Duodenal mucosa (tissue), 2 donors: ENCODE measurements around the gene SETD1B.
A peak's percentile ranks its signal among the peaks of the same experiment; 100 is the strongest.
"Not testable (repeated sequence)": the region's sequence is repeated elsewhere in the genome, so short reads cannot be mapped to it uniquely, and the experiment has no call there.

ENCODE experiments used
- H3K27ac ChIP-seq: one replicate; pipeline ENCODE4 v1.7.0; 2013; ENCODE audit warnings: low read depth, low read length
- H3K27me3 ChIP-seq, 2 donors: one replicate each; pipeline ENCODE4 v1.7.0; 2013; ENCODE audit warnings: low read length in 2 of 2, control low read depth in 1 of 2; ENCODE audit not compliant: insufficient read depth in 2 of 2, control insufficient read depth in 1 of 2
- H3K36me3 ChIP-seq, 2 donors: one replicate each; pipeline ENCODE4 v1.7.0; 2013; ENCODE audit warnings: low read length in 2 of 2, control low read depth in 1 of 2; ENCODE audit not compliant: insufficient read depth in 2 of 2, control insufficient read depth in 1 of 2
- H3K4me1 ChIP-seq, 2 donors: one replicate each; pipeline ENCODE4 v1.7.0; 2013; ENCODE audit warnings: low read length in 2 of 2, control low read depth in 1 of 2; ENCODE audit not compliant: insufficient read depth in 2 of 2, control insufficient read depth in 1 of 2
- H3K4me3 ChIP-seq, 2 donors: one replicate each; pipeline ENCODE4 v1.7.0; 2013; ENCODE audit warnings: low read length in 2 of 2, low read depth in 1 of 2
- H3K9ac ChIP-seq, 2 donors: one replicate each; pipeline ENCODE4 v1.7.0; 2013; ENCODE audit warnings: low read length in 2 of 2, low read depth in 1 of 2
- H3K9me3 ChIP-seq, 2 donors: one replicate each; pipeline ENCODE4 v1.7.0; 2013; ENCODE audit warnings: low read length in 2 of 2, control low read depth in 1 of 2; ENCODE audit not compliant: control insufficient read depth in 1 of 2

The SETD1B gene

DNA sequence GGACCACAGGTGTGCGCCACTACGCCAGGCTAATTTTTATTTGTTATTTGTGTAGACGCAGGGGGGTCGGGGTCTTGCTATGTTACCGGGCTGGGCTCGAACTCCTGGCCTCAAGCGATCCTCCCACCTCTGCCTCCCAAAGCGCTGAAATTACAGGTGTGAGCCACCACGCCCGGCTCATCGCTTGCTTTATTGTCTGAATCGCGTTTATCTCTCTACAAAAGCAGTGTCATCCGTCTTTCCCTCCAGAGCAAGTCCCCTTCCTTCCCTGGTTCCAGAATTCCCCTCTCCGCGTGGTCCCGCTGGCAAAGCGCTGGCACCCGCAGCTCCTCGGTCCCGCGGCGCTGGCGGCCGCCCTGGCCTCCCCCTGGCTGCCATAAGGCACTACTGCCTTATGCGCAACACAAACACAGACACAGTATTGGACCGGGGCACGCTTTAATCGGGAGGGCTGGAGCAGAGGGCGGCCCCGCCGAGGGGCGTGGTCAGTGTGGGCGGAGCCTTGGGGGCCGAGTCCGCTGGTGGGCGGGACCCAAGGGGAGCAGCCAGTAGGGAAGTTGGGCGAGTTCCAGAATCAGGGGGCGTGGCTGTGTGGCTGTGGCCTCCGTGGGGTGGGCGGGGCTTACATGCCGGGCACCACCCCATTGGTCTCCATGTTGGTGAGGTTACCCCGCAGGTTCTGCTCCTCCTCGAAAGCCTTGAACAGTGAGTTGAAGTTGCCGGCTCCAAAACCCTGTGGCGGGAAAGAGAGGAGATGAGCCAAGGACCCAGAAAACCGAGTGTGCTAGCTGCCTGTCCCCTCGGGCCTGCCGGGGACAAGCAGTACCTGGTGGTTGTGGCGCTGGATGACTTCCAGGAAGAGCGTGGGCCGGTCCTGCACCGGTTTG is 35.5 kb downstream of the SETD1B start:
- Histone ChIP-seq H3K36me3 (no peaks in the 10 kb centered on the region), H3K9me3 (no peaks in the 10 kb centered on the region), H3K27ac (no peak overlapping the region), H3K4me3 (peak overlapping the region; percentile 81 to 92), H3K9ac (peak overlapping the region; percentile 70 to 74), H3K4me1 (peaks cover 4 to 5% of the 10 kb centered on the region in 2 donors), H3K27me3 (no peaks in the 10 kb centered on the region)

DNA sequence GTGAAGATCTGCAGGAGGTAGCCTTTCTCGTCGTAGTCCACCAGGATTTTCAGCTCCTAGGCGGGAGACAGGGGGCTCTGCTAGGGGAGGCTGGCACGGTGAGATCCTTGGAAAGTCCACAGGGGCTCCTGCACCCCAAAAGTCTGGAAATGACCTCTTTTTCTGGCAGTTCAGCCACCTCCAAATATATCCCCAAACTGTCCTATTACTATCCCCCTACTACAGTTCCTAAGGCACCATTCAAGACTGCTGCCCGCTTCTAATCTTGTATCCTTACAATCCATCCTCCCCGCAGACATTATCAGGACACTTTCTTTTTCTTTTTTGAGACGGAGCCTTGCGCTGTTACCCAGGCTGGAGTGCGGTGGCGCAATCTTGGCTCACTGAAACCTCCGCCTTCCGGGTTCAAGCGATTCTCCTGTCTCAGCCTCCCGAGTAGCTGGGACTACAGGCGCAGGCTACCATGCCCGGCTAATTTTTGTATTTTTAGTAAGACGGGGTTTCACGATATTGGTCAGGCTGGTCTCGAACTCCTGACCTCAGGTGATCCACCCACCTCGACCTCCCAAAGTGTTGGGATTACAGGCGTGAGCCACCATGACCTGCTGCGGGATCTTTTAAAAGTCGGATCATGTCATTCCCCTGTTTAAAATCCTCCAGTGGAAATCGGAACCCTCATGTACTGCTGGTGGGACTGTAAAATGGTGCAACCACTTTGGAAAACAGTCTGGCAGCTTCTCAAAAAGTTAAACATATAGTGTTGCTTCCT is 36.4 kb downstream of the SETD1B start:
- Histone ChIP-seq H3K9me3 (no peaks in the 10 kb centered on the region), H3K27me3 (no peaks in the 10 kb centered on the region), H3K9ac (peak overlapping the region; percentile 45 to 70), H3K4me3 (peak overlapping the region; percentile 81 to 92), H3K4me1 (peaks cover 4 to 5% of the 10 kb centered on the region in 2 donors), H3K36me3 (no peaks in the 10 kb centered on the region), H3K27ac (no peak overlapping the region)

- H3K36me3 ChIP-seq = no peaks in the 10 kb centered on the region
- peaks cover 4 to 5% of the 10 kb centered on the region in 2 donors for H3K4me1 ChIP-seq
- no peaks in the 10 kb centered on the region for H3K9me3 ChIP-seq
Measured at GRCh38 chr12:121843236-121843982, 39.6 kb downstream of the SETD1B start.

GRCh38 chr12:121845701-121846100 is 41.9 kb downstream of the SETD1B start:
- H3K27me3 ChIP-seq = no peaks in the 10 kb centered on the region
- H3K9me3 ChIP-seq = no peaks in the 10 kb centered on the region
- no peak overlapping the region for H3K4me3 ChIP-seq
- no peak overlapping the region for H3K27ac ChIP-seq
- H3K4me1 ChIP-seq = no peaks in the 10 kb centered on the region
- no peak overlapping the region for H3K9ac ChIP-seq
- no peaks in the 10 kb centered on the region for H3K36me3 ChIP-seq

More at GRCh38 chr12:121843236-121843982, 39.6 kb downstream of the SETD1B start:
- Histone ChIP-seq H3K27me3 (no peaks in the 10 kb centered on the region), H3K4me3 (no peak overlapping the region), H3K9ac (no peak overlapping the region), H3K27ac (no peak overlapping the region)

- H3K4me1 ChIP-seq = no peaks in the 10 kb centered on the region
- no peak overlapping the region for H3K9ac ChIP-seq
- H3K27ac ChIP-seq = no peak overlapping the region
- H3K9me3 ChIP-seq = no peaks in the 10 kb centered on the region
- no peaks in the 10 kb centered on the region for H3K36me3 ChIP-seq
- no peak overlapping the region for H3K4me3 ChIP-seq
- H3K27me3 ChIP-seq = no peaks in the 10 kb centered on the region
Measured at GRCh38 chr12:121849211-121849610, 45.4 kb downstream of the SETD1B start.

DNA sequence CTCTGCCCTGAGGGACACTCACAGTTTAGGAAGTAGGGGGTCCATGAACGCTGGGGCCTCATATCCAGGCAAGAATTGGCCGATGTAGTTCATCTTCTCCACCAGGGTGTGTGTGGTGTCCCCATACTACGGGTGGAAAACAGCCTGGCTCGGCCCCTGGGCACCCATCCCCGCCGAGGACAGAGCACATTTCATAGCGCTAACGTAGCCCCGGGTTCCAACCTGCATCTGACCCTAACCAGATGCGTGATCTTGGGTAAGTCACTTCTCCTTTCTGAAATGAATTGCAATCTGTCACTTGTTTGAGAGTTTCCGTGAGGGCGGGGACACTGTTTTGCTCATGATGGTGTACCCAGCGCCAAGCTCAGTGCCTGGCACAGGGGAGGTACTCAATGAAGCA is 45.9 kb downstream of the SETD1B start:
- no peak overlapping the region for H3K27ac ChIP-seq
- no peaks in the 10 kb centered on the region for H3K4me1 ChIP-seq
- H3K27me3 ChIP-seq = no peaks in the 10 kb centered on the region
- no peak overlapping the region for H3K9ac ChIP-seq
- H3K36me3 ChIP-seq = no peaks in the 10 kb centered on the region
- H3K4me3 ChIP-seq = no peak overlapping the region
- no peaks in the 10 kb centered on the region for H3K9me3 ChIP-seq

DNA sequence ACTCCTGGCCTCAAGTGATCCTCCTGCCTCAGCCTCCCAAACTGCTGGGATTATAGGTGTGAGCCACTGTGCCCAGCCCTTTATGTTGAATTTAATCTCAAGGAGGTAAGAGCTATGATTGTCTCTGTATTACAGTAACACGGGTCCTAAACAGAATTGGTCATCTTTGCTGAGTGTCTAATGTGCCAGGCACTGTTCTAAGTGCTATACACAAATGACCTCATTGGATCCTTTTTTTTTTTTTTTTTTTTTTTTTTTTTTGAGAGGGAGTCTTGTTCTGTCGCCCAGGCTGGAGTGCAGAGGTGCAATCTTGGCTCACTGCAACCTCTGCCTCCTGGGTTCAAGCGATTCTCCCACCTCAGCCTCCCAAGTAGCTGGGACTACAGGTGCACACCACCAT is 48.6 kb downstream of the SETD1B start:
- not testable (repeated sequence) for H3K9me3 ChIP-seq, H3K27me3 ChIP-seq, H3K4me1 ChIP-seq, H3K27ac ChIP-seq, H3K9ac ChIP-seq, H3K4me3 ChIP-seq, H3K36me3 ChIP-seq

DNA sequence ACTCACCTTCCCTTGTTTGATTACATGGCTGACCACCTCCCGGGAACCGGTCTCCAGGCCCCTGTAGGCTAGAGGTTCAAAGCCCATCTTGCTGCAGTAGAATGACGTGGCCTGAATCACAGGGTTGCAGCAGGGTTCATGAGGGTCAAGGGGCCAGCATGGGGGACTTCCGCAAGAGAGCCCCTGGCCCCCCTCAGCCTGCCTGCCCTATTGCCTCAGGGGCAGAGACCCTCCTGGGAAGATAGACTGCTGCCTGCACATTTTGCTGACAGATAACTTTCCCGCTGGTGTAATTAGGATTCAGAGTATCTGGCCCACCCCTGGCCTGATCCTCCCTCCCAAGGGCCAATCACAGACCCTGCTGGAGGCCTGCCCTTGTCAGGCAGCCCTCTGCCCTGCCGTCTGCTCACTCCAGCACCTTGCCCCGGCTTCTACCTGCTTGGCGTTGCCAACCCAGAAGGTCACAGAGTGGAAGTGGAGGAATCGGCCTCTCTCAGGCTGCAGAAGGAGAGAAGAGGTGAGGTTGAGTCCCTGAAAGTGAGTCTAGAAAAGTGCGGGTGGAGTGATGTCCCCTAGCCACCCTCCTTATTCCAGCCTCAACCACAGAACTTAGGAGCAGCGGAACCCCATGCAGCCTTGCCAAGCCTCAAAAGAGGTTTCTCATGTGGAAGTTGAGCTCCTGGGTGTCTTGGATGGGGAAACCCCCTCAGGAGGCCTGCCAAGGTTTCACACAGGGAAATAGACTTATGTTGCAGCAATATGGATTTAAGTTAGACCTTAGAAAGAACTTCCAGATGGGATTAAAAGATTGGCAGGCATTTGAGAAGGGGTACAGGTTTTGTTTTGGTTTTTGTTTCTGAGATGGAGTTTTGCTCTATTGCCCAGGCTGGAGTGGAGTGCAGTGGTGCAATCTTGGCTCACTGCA is 53.8 kb downstream of the SETD1B start:
- Histone ChIP-seq H3K27me3 (no peaks in the 10 kb centered on the region), H3K27ac (no peak overlapping the region), H3K9me3 (no peaks in the 10 kb centered on the region), H3K4me3 (no peak overlapping the region), H3K9ac (no peak overlapping the region), H3K36me3 (no peaks in the 10 kb centered on the region), H3K4me1 (peaks cover 0 to 3% of the 10 kb centered on the region in 2 donors)

DNA sequence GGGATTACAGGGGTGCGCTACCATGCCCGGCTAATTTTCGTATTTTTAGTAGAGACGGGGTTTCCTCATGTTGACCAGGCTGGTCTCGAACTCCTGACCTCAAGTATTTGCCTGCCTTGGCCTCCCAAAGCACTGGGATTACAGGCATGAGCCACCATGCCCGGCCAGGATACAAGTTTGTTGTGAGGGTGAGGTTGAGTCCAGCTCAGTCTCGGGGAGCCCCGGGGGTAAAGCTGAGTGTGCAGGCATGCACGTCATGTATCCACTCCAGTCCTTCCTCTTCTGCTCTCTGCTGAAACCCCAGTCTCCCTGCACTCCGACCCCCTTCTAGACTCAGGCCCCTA is 54.5 kb downstream of the SETD1B start:
- no peak overlapping the region for H3K4me3 ChIP-seq
- H3K27ac ChIP-seq = peak overlapping the region; percentile 78
- H3K36me3 ChIP-seq = no peaks in the 10 kb centered on the region
- no peak overlapping the region for H3K9ac ChIP-seq
- H3K9me3 ChIP-seq = no peaks in the 10 kb centered on the region
- no peaks in the 10 kb centered on the region for H3K27me3 ChIP-seq
- H3K4me1 ChIP-seq = peaks cover 0 to 3% of the 10 kb centered on the region in 2 donors
